Endothelial cell (in vitro differentiated cells): ENCODE data around the gene CRABP2. TPM values are rescaled to one million over a fixed set of nuclear protein-coding genes. Genes with fewer than 3 reads are reported as not detected.

Source experiments
- DNase-seq: peaks from one replicate; pipeline ENCODE4 v3.0.0; 2021; ENCODE audit warnings: low spot score
- H3K27ac Mint-ChIP-seq: one replicate; pipeline ENCODE4 v1.8.0; 2021; ENCODE audit warnings: mixed read lengths, inconsistent platforms; ENCODE audit not compliant: unreplicated experiment
- H3K27me3 Mint-ChIP-seq: one replicate; pipeline ENCODE4 v1.8.0; 2021; ENCODE audit warnings: mild to moderate bottlenecking, moderate library complexity, mixed read lengths, inconsistent platforms; ENCODE audit not compliant: unreplicated experiment
- H3K36me3 Mint-ChIP-seq: one replicate; pipeline ENCODE4 v1.8.0; 2021; ENCODE audit warnings: mild to moderate bottlenecking, low read depth, mixed read lengths, inconsistent platforms; ENCODE audit not compliant: unreplicated experiment
- H3K4me1 Mint-ChIP-seq: one replicate; pipeline ENCODE4 v1.8.0; 2021; ENCODE audit warnings: mild to moderate bottlenecking, mixed read lengths, inconsistent platforms; ENCODE audit not compliant: unreplicated experiment
- H3K4me3 Mint-ChIP-seq: one replicate; pipeline ENCODE4 v1.8.0; 2021; ENCODE audit warnings: mild to moderate bottlenecking, mixed read lengths, inconsistent platforms; ENCODE audit not compliant: unreplicated experiment
- H3K9me3 Mint-ChIP-seq: one replicate; pipeline ENCODE4 v1.8.0; 2021; ENCODE audit warnings: mixed read lengths, inconsistent platforms; ENCODE audit not compliant: unreplicated experiment
- CTCF ChIP-seq: fragments of 200-600 bp; sonication (generic); IDR thresholded peaks from one replicate; pipeline ENCODE4 v1.5.0; 2021; ENCODE audit warnings: antibody characterized with exemption; ENCODE audit not compliant: unreplicated experiment
- total RNA-seq: library from RNA; stranded (reverse); fragmentation: NEBNext Ultra II Directional; extraction: Animal tissue kit (Norgen Biotek cat#: 25700); gene quantifications from one replicate; pipeline ENCODE4 v1.2.1, GENCODE V29; 2021; ENCODE audit not compliant: unreplicated experiment

Gene CRABP2
- total RNA-seq, 1 donor from 2014 or later = 9.5 TPM

- peaks cover 12% of the 10 kb centered on the region for H3K36me3 Mint-ChIP-seq
- peaks cover 32% of the 10 kb centered on the region for H3K27me3 Mint-ChIP-seq
- no peak for DNase-seq
- TF ChIP-seq CTCF = no peak
- H3K27ac Mint-ChIP-seq = peak overlapping the region; percentile 68
- H3K9me3 Mint-ChIP-seq = no peaks in the 10 kb centered on the region
- H3K4me3 Mint-ChIP-seq = peak overlapping the region; percentile 50
- peaks cover 56% of the 10 kb centered on the region for H3K4me1 Mint-ChIP-seq
Measured at GRCh38 chr1:156658945-156659574, 46.3 kb downstream of the CRABP2 start.

- peaks cover 15% of the 10 kb centered on the region for H3K36me3 Mint-ChIP-seq
- H3K27me3 Mint-ChIP-seq = peaks cover 33% of the 10 kb centered on the region
- H3K4me3 Mint-ChIP-seq = peak overlapping the region; percentile 42
- no peak for TF ChIP-seq CTCF
- peaks cover 52% of the 10 kb centered on the region for H3K4me1 Mint-ChIP-seq
- H3K27ac Mint-ChIP-seq = no peak overlapping the region
- no peak for DNase-seq
- no peaks in the 10 kb centered on the region for H3K9me3 Mint-ChIP-seq
Measured at GRCh38 chr1:156658496-156658895, 46.9 kb downstream of the CRABP2 start.

- H3K27me3 Mint-ChIP-seq = peaks cover 36% of the 10 kb centered on the region
- peak overlapping the region; percentile 42 for H3K4me3 Mint-ChIP-seq
- no peak for DNase-seq
- no peaks in the 10 kb centered on the region for H3K9me3 Mint-ChIP-seq
- no peak for TF ChIP-seq CTCF
- peaks cover 47% of the 10 kb centered on the region for H3K4me1 Mint-ChIP-seq
- H3K36me3 Mint-ChIP-seq = peaks cover 21% of the 10 kb centered on the region
- H3K27ac Mint-ChIP-seq = peak overlapping the region; percentile 18
Measured at GRCh38 chr1:156657741-156658319, 47.6 kb downstream of the CRABP2 start.

GRCh38 chr1:156656806-156657740, 48.3 kb downstream of the CRABP2 start:
- peaks cover 41% of the 10 kb centered on the region for H3K4me1 Mint-ChIP-seq
- peak; percentile 85 for DNase-seq
- H3K36me3 Mint-ChIP-seq = peaks cover 21% of the 10 kb centered on the region
- peaks cover 35% of the 10 kb centered on the region for H3K27me3 Mint-ChIP-seq
- peak; percentile 78 for TF ChIP-seq CTCF
- H3K27ac Mint-ChIP-seq = no peak overlapping the region
- H3K9me3 Mint-ChIP-seq = no peaks in the 10 kb centered on the region
- peak overlapping the region; percentile 44 for H3K4me3 Mint-ChIP-seq
